ENCODE data around the gene CLDN10. TPM values are rescaled to one million over a fixed set of nuclear protein-coding genes. Genes with fewer than 3 reads are reported as not detected.
"Not testable (repeated sequence)": the region's sequence is repeated elsewhere in the genome, so short reads cannot be mapped to it uniquely, and the experiment has no call there.

Gene CLDN10
- total RNA-seq, 1 donor from 2014 or later, result 3.6 TPM

GRCh38 chr13:95541308-95541707 lies 11.2 kb upstream of the CLDN10 start:
- DNase-seq (ENCODE audit: low spot score), result no peak

- DNase-seq (ENCODE audit: low spot score), result no peak
Measured at GRCh38 chr13:95541911-95542474, 10.5 kb upstream of the CLDN10 start.

- no peak for DNase-seq (ENCODE audit: low spot score)
Measured at GRCh38 chr13:95544293-95544692, 8.2 kb upstream of the CLDN10 start.

- no peak for DNase-seq (ENCODE audit: low spot score)
Measured at GRCh38 chr13:95546919-95547318, 5.6 kb upstream of the CLDN10 start.

GRCh38 chr13:95547531-95548167 lies 4.9 kb upstream of the CLDN10 start:
- DNase-seq (ENCODE audit: low spot score), result no peak

- no peak for DNase-seq (ENCODE audit: low spot score)
Measured at GRCh38 chr13:95552208-95552538, 347 bp upstream of the CLDN10 start.

- no peak for DNase-seq (ENCODE audit: low spot score)
Measured at GRCh38 chr13:95553581-95554385, 1.3 kb downstream of the CLDN10 start.

GRCh38 chr13:95557013-95557412 lies 4.5 kb downstream of the CLDN10 start:
- DNase-seq (ENCODE audit: low spot score), result no peak

GRCh38 chr13:95559100-95559499 lies 6.6 kb downstream of the CLDN10 start:
- no peak for DNase-seq (ENCODE audit: low spot score)

GRCh38 chr13:95560387-95560786 lies 7.9 kb downstream of the CLDN10 start:
- no peak for DNase-seq (ENCODE audit: low spot score)

- no peak for DNase-seq (ENCODE audit: low spot score)
Measured at GRCh38 chr13:95564091-95564490, 11.6 kb downstream of the CLDN10 start.

GRCh38 chr13:95564733-95565291 lies 12.3 kb downstream of the CLDN10 start:
- peak; percentile 15 for DNase-seq (ENCODE audit: low spot score)

GRCh38 chr13:95565758-95566157 lies 13.2 kb downstream of the CLDN10 start:
- DNase-seq (ENCODE audit: low spot score), result not testable (repeated sequence)

GRCh38 chr13:95568131-95568530 lies 15.6 kb downstream of the CLDN10 start:
- no peak for DNase-seq (ENCODE audit: low spot score)

- DNase-seq (ENCODE audit: low spot score), result no peak
Measured at GRCh38 chr13:95570016-95570415, 17.5 kb downstream of the CLDN10 start.

GRCh38 chr13:95571941-95572340 lies 19.4 kb downstream of the CLDN10 start:
- DNase-seq (ENCODE audit: low spot score), result no peak

GRCh38 chr13:95573221-95573620 lies 20.7 kb downstream of the CLDN10 start:
- no peak for DNase-seq (ENCODE audit: low spot score)

- no peak for DNase-seq (ENCODE audit: low spot score)
Measured at GRCh38 chr13:95579303-95579702, 26.8 kb downstream of the CLDN10 start.

- peak; percentile 10 for DNase-seq (ENCODE audit: low spot score)
Measured at GRCh38 chr13:95585867-95586266, 33.3 kb downstream of the CLDN10 start.

GRCh38 chr13:95588134-95588533 lies 35.6 kb downstream of the CLDN10 start:
- DNase-seq (ENCODE audit: low spot score), result no peak

- DNase-seq (ENCODE audit: low spot score), result no peak
Measured at GRCh38 chr13:95588721-95589120, 36.2 kb downstream of the CLDN10 start.

GRCh38 chr13:95593462-95593861 lies 40.9 kb downstream of the CLDN10 start:
- DNase-seq (ENCODE audit: low spot score), result no peak

GRCh38 chr13:95596701-95597100 lies 44.2 kb downstream of the CLDN10 start:
- DNase-seq (ENCODE audit: low spot score), result no peak

All from umbilical cord (tissue), 2 donors.